Loucy (cell line): Measurements from ENCODE around the gene PROM2.

ENCODE experiments used
- EZH2phosphoT487 ChIP-seq: fragments of 200-600 bp; IDR thresholded peaks from 2 replicates; pipeline ENCODE4 v1.6.1; 2018; ENCODE audit warnings: antibody characterized with exemption, mild to moderate bottlenecking, moderate library complexity, borderline replicate concordance
- TF ChIP-seq, protein P1 (sequence below): fragments of 200-600 bp; sonication (generic); conservative IDR thresholded peaks from 2 replicates; pipeline ENCODE4 v1.5.1; 2014; ENCODE audit warnings: mild to moderate bottlenecking, antibody characterized with exemption, low read length

DNA sequence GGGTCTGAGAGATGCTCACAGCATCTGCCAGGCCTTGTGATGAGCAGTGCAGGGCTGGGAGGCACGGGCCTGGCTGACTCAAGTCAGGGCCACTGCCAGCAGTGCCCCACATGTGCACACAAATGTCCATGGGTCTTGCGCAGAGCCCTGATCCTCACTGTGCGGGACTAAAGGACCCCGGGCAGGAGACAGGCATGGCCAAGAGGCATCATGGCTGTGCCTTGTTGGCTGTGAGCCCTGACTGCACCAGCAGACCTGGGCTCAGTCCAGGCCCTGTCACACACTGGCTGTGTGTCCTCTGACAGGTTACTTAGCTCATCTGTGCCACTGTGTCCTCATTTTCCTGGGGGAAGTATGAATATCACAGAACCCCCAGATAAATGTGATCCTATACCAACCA lies 26.9 kb downstream of the PROM2 start:
- TF ChIP-seq, protein P1, sequence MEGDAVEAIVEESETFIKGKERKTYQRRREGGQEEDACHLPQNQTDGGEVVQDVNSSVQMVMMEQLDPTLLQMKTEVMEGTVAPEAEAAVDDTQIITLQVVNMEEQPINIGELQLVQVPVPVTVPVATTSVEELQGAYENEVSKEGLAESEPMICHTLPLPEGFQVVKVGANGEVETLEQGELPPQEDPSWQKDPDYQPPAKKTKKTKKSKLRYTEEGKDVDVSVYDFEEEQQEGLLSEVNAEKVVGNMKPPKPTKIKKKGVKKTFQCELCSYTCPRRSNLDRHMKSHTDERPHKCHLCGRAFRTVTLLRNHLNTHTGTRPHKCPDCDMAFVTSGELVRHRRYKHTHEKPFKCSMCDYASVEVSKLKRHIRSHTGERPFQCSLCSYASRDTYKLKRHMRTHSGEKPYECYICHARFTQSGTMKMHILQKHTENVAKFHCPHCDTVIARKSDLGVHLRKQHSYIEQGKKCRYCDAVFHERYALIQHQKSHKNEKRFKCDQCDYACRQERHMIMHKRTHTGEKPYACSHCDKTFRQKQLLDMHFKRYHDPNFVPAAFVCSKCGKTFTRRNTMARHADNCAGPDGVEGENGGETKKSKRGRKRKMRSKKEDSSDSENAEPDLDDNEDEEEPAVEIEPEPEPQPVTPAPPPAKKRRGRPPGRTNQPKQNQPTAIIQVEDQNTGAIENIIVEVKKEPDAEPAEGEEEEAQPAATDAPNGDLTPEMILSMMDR: no peak
- TF ChIP-seq EZH2phosphoT487: no peak
